ENCODE results near the gene PLXND1.
"Not testable (repeated sequence)": the region's sequence is repeated elsewhere in the genome, so short reads cannot be mapped to it uniquely, and the experiment has no call there.

The PLXND1 gene

GRCh38 chr3:129520960-129521359 is 85.5 kb downstream of the PLXND1 start:
- DNase-seq, result no peak

- DNase-seq, result no peak
Measured at GRCh38 chr3:129519896-129520715, 86.4 kb downstream of the PLXND1 start.

GRCh38 chr3:129519449-129519848 is 87.0 kb downstream of the PLXND1 start:
- no peak for DNase-seq

GRCh38 chr3:129518581-129518980 is 87.9 kb downstream of the PLXND1 start:
- no peak for DNase-seq

GRCh38 chr3:129518038-129518561 is 88.4 kb downstream of the PLXND1 start:
- no peak for DNase-seq

GRCh38 chr3:129517516-129517915 is 89.0 kb downstream of the PLXND1 start:
- DNase-seq, result no peak

- not testable (repeated sequence) for DNase-seq
Measured at GRCh38 chr3:129515821-129516432, 90.5 kb downstream of the PLXND1 start.

GRCh38 chr3:129515108-129515820 is 91.2 kb downstream of the PLXND1 start:
- DNase-seq, result not testable (repeated sequence)

- no peak for DNase-seq
Measured at GRCh38 chr3:129514563-129514962, 91.9 kb downstream of the PLXND1 start.

GRCh38 chr3:129514110-129514509 is 92.4 kb downstream of the PLXND1 start:
- DNase-seq, result no peak

- DNase-seq, result no peak
Measured at GRCh38 chr3:129513705-129514104, 92.8 kb downstream of the PLXND1 start.

- DNase-seq, result no peak
Measured at GRCh38 chr3:129512595-129512994, 93.9 kb downstream of the PLXND1 start.

GRCh38 chr3:129507181-129507831 is 99.2 kb downstream of the PLXND1 start:
- DNase-seq, result no peak

GRCh38 chr3:129506231-129506742 is 100.2 kb downstream of the PLXND1 start:
- no peak for DNase-seq

GRCh38 chr3:129505341-129505740 is 101.1 kb downstream of the PLXND1 start:
- DNase-seq, result no peak
